Measurements from ENCODE around the gene SLC39A6. TPM values are rescaled to one million over a fixed set of nuclear protein-coding genes. Genes with fewer than 3 reads are reported as not detected.
"Not testable (repeated sequence)": the region's sequence is repeated elsewhere in the genome, so short reads cannot be mapped to it uniquely, and the experiment has no call there.

The SLC39A6 gene
- total RNA-seq, 1 donor from 2014 or later: 28.9 TPM

GRCh38 chr18:36086186-36086585 is 43.0 kb downstream of the SLC39A6 start:
- DNase-seq: no peak
- TF ChIP-seq CTCF (IDR thresholded peaks at IDR 0.05): no peak
- intact Hi-C loops (cut with DNase I): no loop called here
- H3K27ac ChIP-seq: no peak overlapping the region
- H3K9me3 ChIP-seq: peaks cover 5% of the 10 kb centered on the region
- no peaks in the 10 kb centered on the region for H3K36me3 ChIP-seq
- no peaks in the 10 kb centered on the region for H3K4me1 ChIP-seq
- H3K27me3 ChIP-seq (ENCODE audit: low read depth): no peaks in the 10 kb centered on the region
- no peak overlapping the region for H3K4me3 ChIP-seq
- no peak for ATAC-seq

- Histone ChIP-seq H3K4me1 (no peaks in the 10 kb centered on the region), H3K27me3 (ENCODE audit: low read depth) (no peaks in the 10 kb centered on the region), H3K36me3 (no peaks in the 10 kb centered on the region), H3K4me3 (no peak overlapping the region), H3K9me3 (peaks cover 9% of the 10 kb centered on the region), H3K27ac (no peak overlapping the region)
- no peak for TF ChIP-seq CTCF (IDR thresholded peaks at IDR 0.05)
- ATAC-seq: peak in 1 of 2 donors; percentile 43
- DNase-seq: no peak
- intact Hi-C loops (cut with DNase I): no loop called here
Observed at GRCh38 chr18:36085195-36085594, 43.9 kb downstream of the SLC39A6 start.

- no peak for TF ChIP-seq CTCF (IDR thresholded peaks at IDR 0.05)
- H3K27ac ChIP-seq: no peak overlapping the region
- intact Hi-C loops (cut with DNase I): no loop called here
- ATAC-seq (no peak), DNase-seq (no peak)
- no peaks in the 10 kb centered on the region for H3K4me1 ChIP-seq
- no peak overlapping the region for H3K4me3 ChIP-seq
- H3K9me3 ChIP-seq: peaks cover 9% of the 10 kb centered on the region
- no peaks in the 10 kb centered on the region for H3K36me3 ChIP-seq
- no peaks in the 10 kb centered on the region for H3K27me3 ChIP-seq (ENCODE audit: low read depth)
Observed at GRCh38 chr18:36083729-36084128, 45.4 kb downstream of the SLC39A6 start.

- intact Hi-C loops (cut with DNase I); H3K4me1 ChIP-seq; ATAC-seq; H3K9me3 ChIP-seq; H3K27ac ChIP-seq; DNase-seq; H3K27me3 ChIP-seq (ENCODE audit: low read depth); H3K4me3 ChIP-seq; H3K36me3 ChIP-seq: not testable (repeated sequence)
Observed at GRCh38 chr18:36081118-36081517, 48.0 kb downstream of the SLC39A6 start.

- ATAC-seq (no peak), DNase-seq (no peak)
- intact Hi-C loops (cut with DNase I): no loop called here
- Histone ChIP-seq H3K9me3 (peaks cover 9% of the 10 kb centered on the region), H3K36me3 (no peaks in the 10 kb centered on the region), H3K27ac (no peak overlapping the region), H3K27me3 (ENCODE audit: low read depth) (no peaks in the 10 kb centered on the region), H3K4me1 (no peaks in the 10 kb centered on the region), H3K4me3 (no peak overlapping the region)
- TF ChIP-seq CTCF (IDR thresholded peaks at IDR 0.05): no peak
Observed at GRCh38 chr18:36078751-36079529, 50.2 kb downstream of the SLC39A6 start.

GRCh38 chr18:36077764-36078163 is 51.4 kb downstream of the SLC39A6 start:
- intact Hi-C loops (cut with DNase I); H3K4me3 ChIP-seq; H3K4me1 ChIP-seq; H3K27me3 ChIP-seq (ENCODE audit: low read depth); H3K9me3 ChIP-seq; ATAC-seq; DNase-seq; H3K27ac ChIP-seq; H3K36me3 ChIP-seq: not testable (repeated sequence)
